Activated CD4-positive, alpha-beta T cell treated with anti-CD3 and anti-CD28 coated beads for 1 hour (primary cell): ENCODE measurements around the gene B3GNT2.
"Not testable (repeated sequence)": the region's sequence is repeated elsewhere in the genome, so short reads cannot be mapped to it uniquely, and the experiment has no call there.

Source experiments
- DNase-seq: peaks from one replicate; pipeline ENCODE4 v3.0.0-alpha.2; 2020

B3GNT2 gene

DNA sequence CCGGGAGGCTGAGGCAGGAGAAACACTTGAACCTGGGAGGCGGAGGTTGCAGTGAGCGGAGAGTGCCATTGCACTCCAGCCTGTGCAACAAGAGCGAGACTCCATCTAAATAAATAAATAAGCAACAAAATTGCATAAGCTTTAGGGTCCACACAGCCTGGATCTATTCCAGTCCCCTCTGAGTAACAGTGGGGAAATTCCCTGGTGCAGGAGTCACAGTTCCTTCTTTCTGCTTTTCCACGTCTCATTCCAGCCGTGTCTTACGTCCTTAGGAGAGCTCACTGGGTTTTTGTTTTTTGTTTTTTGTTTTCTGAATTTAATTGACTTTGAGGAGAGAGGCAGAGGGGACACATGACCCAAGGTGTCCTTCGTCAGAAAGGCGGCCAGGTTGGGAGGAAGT lies 44.6 kb downstream of the B3GNT2 start:
- no peak for DNase-seq

DNA sequence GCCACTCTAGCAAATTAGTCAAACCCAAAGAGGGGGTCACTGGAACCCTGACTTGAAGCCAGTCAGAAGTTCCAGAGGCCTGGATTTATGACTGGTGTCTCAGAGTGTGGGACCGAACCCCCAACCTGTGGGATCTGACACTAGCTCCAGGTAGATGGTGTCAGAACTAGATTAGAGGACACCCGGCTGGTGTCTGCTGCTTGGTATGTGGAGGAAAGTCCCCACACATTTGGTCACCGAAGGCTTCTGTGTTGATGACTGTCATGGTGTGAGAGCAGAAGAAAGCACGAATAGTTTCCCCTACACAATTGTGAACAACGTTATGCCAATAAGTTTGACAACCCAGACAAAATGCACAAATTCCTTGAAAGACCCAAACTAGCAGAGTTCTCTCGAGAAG lies 48.1 kb downstream of the B3GNT2 start:
- no peak for DNase-seq

DNA sequence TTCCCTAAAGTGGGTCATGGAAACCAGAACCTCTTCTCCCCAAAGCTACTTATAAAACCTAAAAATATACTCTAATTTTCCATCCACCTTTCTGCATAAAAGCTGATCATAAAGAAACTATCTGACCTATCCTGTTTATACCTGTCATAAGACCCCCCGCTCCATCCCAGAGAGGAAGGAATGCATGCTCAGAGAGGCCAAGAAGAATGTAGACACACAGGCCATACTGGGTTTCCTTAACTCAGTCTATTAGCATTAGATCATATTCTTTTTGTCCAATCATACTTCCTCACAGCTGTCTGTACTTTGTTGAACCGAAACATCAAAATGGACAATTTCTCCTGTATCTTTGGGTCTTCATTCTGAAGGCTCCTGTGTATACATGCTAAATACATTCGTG lies 52.3 kb downstream of the B3GNT2 start:
- DNase-seq = no peak

- no peak for DNase-seq
Observed at GRCh38 chr2:62250239-62250638, 54.3 kb downstream of the B3GNT2 start.

- DNase-seq = no peak
Observed at GRCh38 chr2:62254424-62255266, 58.7 kb downstream of the B3GNT2 start.

DNA sequence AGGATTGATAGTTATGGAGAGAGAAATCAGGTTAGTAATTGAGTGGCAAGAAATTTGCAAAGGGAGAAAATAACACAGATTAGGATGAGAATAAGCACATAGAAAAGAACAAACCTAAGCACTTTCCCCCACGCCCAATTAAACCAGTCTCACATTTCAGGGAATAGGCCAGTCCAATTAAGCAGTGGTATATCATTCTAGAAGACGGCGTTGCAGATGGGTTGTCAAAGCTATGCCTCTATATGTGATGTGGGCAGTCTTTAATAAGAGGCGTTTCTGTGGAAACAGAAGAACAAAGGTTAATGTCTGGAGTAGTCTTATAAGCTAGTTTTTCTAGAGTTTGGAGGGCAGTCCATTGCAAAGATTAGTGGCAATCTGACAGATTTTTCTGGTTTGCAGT lies 61.6 kb downstream of the B3GNT2 start:
- DNase-seq = no peak

DNA sequence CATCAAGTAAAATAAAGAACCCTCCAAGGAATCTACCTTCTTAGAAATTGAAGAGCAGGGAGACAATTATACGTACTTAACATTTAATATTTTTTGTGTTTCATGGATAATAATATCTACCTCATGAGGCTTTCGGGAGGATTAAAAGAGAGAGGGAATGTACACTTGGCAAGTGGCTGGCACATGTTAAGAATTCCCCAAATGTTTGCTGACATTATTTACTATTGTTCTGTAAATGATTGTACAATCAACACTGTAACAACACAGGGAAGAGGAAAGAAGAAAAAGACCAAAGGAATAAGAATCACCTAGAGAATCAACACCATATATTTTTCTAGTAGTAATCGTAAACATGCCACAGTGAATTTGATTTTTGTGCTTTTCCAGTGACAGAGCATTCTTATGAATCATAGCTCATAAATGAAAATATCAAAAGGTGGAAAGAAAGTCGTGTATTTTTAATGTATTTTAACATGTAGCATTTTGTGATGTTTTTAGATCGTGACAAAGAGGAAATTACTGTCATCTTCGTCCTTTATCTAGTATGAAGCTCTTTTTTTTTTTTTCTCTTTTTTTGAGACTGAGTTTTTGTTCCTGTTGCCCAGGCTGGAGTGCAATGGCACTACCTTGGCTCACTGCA lies 67.3 kb downstream of the B3GNT2 start:
- no peak for DNase-seq

- DNase-seq = no peak
Observed at GRCh38 chr2:62264186-62264585, 68.3 kb downstream of the B3GNT2 start.

- no peak for DNase-seq
Observed at GRCh38 chr2:62265106-62265505, 69.2 kb downstream of the B3GNT2 start.

GRCh38 chr2:62266433-62267038 lies 70.6 kb downstream of the B3GNT2 start:
- no peak for DNase-seq

- no peak for DNase-seq
Observed at GRCh38 chr2:62267696-62268095, 71.8 kb downstream of the B3GNT2 start.

DNA sequence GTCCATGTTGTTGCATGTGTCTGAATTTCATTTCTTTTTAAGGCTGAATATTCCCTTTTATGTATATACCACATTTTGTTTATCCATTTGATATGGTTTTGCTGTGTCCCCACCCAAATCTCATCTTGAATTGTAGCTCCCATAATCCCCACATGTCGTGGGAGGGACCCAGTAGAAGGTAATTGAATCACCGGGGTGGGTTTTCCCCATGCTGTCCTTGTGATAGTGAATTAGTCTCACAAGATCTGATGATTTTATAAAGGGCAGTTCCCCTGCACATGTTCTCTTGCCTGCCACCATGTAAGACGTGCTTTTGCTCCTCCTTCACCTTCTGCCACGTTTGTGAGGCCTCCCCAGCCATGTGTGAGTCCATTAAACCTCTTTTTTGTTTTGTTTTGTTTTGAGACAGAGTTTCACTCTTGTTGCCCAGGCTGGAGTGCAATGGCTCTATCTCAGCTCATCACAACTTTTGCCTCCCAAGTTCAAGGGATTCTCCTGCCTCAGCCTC lies 72.8 kb downstream of the B3GNT2 start:
- not testable (repeated sequence) for DNase-seq

DNA sequence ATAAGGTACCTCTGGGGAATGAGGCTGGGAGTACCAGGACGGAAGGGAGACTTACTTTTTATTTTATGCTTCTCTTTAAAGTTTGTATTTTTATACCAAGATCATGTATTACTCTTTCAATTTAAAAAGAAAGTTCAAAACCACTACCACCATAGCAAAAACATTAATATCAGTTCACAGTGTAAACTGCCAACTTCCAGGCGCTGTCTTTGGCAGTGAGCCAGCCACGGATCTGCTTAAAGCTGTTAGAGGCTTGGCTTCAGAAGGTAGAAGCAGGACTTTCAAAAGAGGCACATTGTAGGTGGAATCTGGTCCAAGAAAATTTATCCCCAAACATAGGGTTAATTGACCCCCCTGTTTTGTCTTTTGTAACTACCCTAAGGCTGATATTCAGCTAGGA lies 74.8 kb downstream of the B3GNT2 start:
- DNase-seq = no peak
